ENCODE measurements around the gene CR1.
"Not testable (repeated sequence)": the region's sequence is repeated elsewhere in the genome, so short reads cannot be mapped to it uniquely, and the experiment has no call there.

GRCh38 chr1:207571926-207572325 is 76.0 kb downstream of the CR1 start:
- not testable (repeated sequence) for TF ChIP-seq PHF8 (conservative IDR thresholded peaks at IDR 0.05; ENCODE audit: low read depth, low read length); SP4 (IDR thresholded peaks at IDR 0.05; ENCODE audit: low read length); RXRA (IDR thresholded peaks at IDR 0.05; ENCODE audit: insufficient read depth, low read depth, low read length); SIX5 (IDR thresholded peaks at IDR 0.05; ENCODE audit: low read depth, low read length); HDAC6 (IDR thresholded peaks at IDR 0.05; ENCODE audit: low read depth, low read length); EZH2 (IDR thresholded peaks at IDR 0.05; ENCODE audit: low read depth, low read length, severe bottlenecking)
